ENCODE results near the gene HDAC7.

HDAC7 gene

GRCh38 chr12:47819896-47820630 lies at the start of gene HDAC7:
Gene HDAC7 (minus strand): TSS chr12:47819903. CDS start chr12:47819785, 118 bp downstream.
- DNase-seq = peak; percentile 32

- DNase-seq = no peak
These were observed 48.9 kb upstream of the HDAC7 start for GRCh38 chr12:47868552-47869031.

- DNase-seq = no peak
These were observed 48.3 kb upstream of the HDAC7 start for GRCh38 chr12:47868041-47868440.

- DNase-seq = no peak
These were observed 47.8 kb upstream of the HDAC7 start for GRCh38 chr12:47867495-47867941.

GRCh38 chr12:47864646-47865235 lies 45.0 kb upstream of the HDAC7 start:
- DNase-seq = no peak

GRCh38 chr12:47863985-47864384 lies 44.3 kb upstream of the HDAC7 start:
- no peak for DNase-seq

GRCh38 chr12:47863467-47863866 lies 43.8 kb upstream of the HDAC7 start:
- no peak for DNase-seq

- DNase-seq = no peak
These were observed 43.2 kb upstream of the HDAC7 start for GRCh38 chr12:47862881-47863280.

GRCh38 chr12:47862167-47862750 lies 42.6 kb upstream of the HDAC7 start:
- DNase-seq = no peak

- DNase-seq = no peak
These were observed 41.2 kb upstream of the HDAC7 start for GRCh38 chr12:47860873-47861272.

GRCh38 chr12:47860279-47860841 lies 40.7 kb upstream of the HDAC7 start:
- DNase-seq = no peak

- DNase-seq = no peak
These were observed 39.0 kb upstream of the HDAC7 start for GRCh38 chr12:47858511-47859266.

- DNase-seq = no peak
These were observed 37.2 kb upstream of the HDAC7 start for GRCh38 chr12:47856721-47857575.

- no peak for DNase-seq
These were observed 36.4 kb upstream of the HDAC7 start for GRCh38 chr12:47856094-47856493.

- no peak for DNase-seq
These were observed 35.8 kb upstream of the HDAC7 start for GRCh38 chr12:47855502-47855901.

GRCh38 chr12:47854531-47854930 lies 34.8 kb upstream of the HDAC7 start:
- no peak for DNase-seq

GRCh38 chr12:47852096-47852571 lies 32.4 kb upstream of the HDAC7 start:
- DNase-seq = no peak

GRCh38 chr12:47851303-47851952 lies 31.7 kb upstream of the HDAC7 start:
- no peak for DNase-seq

GRCh38 chr12:47850153-47851084 lies 30.7 kb upstream of the HDAC7 start:
- no peak for DNase-seq

- DNase-seq = no peak
These were observed 29.6 kb upstream of the HDAC7 start for GRCh38 chr12:47849261-47849660.

Data from NCI-H1092 treated with DMSO at 0.1 percent for 48 hours (cell line).